Vagina (tissue), 2 donors: Measurements from ENCODE around the gene ADAP1. TPM values are rescaled to one million over a fixed set of nuclear protein-coding genes. Genes with fewer than 3 reads are reported as not detected.

Experiments used
- DNase-seq, 2 donors: peaks; one replicate each; pipeline ENCODE4 v3.0.0-alpha.2; 2017; ENCODE audit errors: extremely low spot score in 2 of 2
- H3K27ac ChIP-seq: fragments of 200-600 bp; sonication (generic); one replicate; pipeline ENCODE4 v1.5.1; 2019
- H3K27me3 ChIP-seq: fragments of 200-600 bp; sonication (generic); one replicate; pipeline ENCODE4 v1.5.1; 2019
- H3K36me3 ChIP-seq, 2 donors: fragments of 200-600 bp; sonication (generic); one replicate each; pipeline ENCODE4 v1.5.1; 2017 to 2019
- H3K4me1 ChIP-seq: fragments of 200-600 bp; sonication (generic); one replicate; pipeline ENCODE4 v1.5.1; 2019
- H3K4me3 ChIP-seq, 2 donors: fragments of 200-600 bp; sonication (generic); 1 replicate in 1 of 2; 2 replicates in 1 of 2; pipeline ENCODE4 v1.5.1; 2016 to 2019
- H3K9me3 ChIP-seq: fragments of 200-600 bp; sonication (generic); one replicate; pipeline ENCODE4 v1.5.1; 2019
- POLR2A ChIP-seq, 2 donors: fragments of 450-650 bp; IDR thresholded peaks; one replicate each; pipeline ENCODE4 v1.6.1; 2017; ENCODE audit warnings: antibody characterized with exemption in 2 of 2, mild to moderate bottlenecking in 2 of 2, moderate library complexity in 2 of 2
- POLR2AphosphoS5 ChIP-seq, 2 donors: sonication (generic); formaldehyde crosslinking; IDR thresholded peaks; one replicate each; pipeline ENCODE4 v1.9.0; 2017; ENCODE audit warnings: antibody characterized with exemption in 2 of 2, mild to moderate bottlenecking in 2 of 2, low read depth in 1 of 2; ENCODE audit not compliant: insufficient read depth in 1 of 2
- intact Hi-C: fragments of 100-400 bp; cut with DNase I; formaldehyde crosslinking; loops from one replicate; pipeline ENCODE4 v1.15.1; 2023
- total RNA-seq: library from RNA; depleted of rRNA; stranded (reverse); fragments of >200 nt; gene quantifications from one replicate; pipeline ENCODE4 v1.2.3, GENCODE V29; 2016
- TF ChIP-seq, protein P1 (sequence below), 3 experiments: fragments of 450-650 bp in 2 of 3; fragments of 200-600 bp in 1 of 3; sonication (generic) in 1 of 3; IDR thresholded peaks; one replicate each; pipeline ENCODE4 v1.5.1; 2017 to 2019; ENCODE audit warnings: antibody characterized with exemption in 3 of 3, mild to moderate bottlenecking in 2 of 3, moderate library complexity in 2 of 3

Gene ADAP1
- total RNA-seq, 1 donor from 2014 or later, result 4.2 TPM

DNA sequence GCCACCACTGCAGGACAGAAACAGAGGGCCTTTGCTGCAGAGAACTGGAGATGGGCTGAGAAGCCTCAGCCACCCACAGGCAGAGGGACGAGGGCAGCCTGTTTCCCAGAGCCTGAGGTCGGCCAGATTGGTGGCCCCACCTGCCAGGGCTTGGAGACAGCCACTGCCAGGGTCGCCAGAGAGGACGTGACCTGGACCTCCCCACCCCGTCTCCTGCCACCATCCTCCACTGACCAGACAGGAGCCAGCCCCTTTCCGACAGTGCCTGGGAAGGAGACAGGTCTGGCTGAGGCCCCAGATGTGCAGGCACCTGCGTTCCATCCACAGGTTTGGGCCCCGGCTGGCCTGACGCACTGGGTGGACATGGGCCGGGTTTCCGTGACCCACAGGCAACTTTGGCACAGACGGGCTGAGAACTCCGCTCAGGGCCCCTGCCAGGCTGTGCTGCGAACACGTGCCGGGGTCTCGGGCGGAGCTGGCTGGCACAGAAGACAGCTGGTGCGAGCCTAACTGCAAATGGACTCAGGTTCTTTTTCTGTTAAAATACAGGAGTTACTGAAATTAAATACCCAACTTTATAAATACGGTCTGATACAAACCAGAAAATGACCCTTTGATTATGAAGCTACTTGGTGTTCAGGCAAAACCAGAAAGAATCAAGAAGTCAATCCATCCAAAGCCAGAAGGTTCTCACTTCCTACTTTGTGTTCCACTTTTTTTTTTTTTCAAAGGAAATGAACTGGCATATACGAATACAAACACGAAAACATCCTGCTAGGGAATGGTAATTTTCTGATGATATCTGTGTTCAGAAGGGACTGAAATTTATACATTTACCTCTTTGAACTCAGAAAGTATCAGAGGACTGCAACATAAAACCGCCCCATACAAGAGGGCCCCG lies 14.0 kb upstream of the ADAP1 start:
- Histone ChIP-seq H3K27ac (no peak overlapping the region), H3K27me3 (no peaks in the 10 kb centered on the region), H3K9me3 (no peaks in the 10 kb centered on the region), H3K4me1 (peaks cover 39% of the 10 kb centered on the region), H3K36me3 (peaks cover 0 to 62% of the 10 kb centered on the region in 2 donors), H3K4me3 (no peak overlapping the region)
- intact Hi-C loops, result no loop called here
- DNase-seq, result no peak
- TF ChIP-seq, protein P1, sequence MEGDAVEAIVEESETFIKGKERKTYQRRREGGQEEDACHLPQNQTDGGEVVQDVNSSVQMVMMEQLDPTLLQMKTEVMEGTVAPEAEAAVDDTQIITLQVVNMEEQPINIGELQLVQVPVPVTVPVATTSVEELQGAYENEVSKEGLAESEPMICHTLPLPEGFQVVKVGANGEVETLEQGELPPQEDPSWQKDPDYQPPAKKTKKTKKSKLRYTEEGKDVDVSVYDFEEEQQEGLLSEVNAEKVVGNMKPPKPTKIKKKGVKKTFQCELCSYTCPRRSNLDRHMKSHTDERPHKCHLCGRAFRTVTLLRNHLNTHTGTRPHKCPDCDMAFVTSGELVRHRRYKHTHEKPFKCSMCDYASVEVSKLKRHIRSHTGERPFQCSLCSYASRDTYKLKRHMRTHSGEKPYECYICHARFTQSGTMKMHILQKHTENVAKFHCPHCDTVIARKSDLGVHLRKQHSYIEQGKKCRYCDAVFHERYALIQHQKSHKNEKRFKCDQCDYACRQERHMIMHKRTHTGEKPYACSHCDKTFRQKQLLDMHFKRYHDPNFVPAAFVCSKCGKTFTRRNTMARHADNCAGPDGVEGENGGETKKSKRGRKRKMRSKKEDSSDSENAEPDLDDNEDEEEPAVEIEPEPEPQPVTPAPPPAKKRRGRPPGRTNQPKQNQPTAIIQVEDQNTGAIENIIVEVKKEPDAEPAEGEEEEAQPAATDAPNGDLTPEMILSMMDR (IDR thresholded peaks at IDR 0.05), result no peak
- TF ChIP-seq POLR2AphosphoS5 (IDR thresholded peaks at IDR 0.05; ENCODE audit: insufficient read depth in 1 of 2, low read depth in 1 of 2), result no peak
- TF ChIP-seq POLR2A (IDR thresholded peaks at IDR 0.05), result no peak

DNA sequence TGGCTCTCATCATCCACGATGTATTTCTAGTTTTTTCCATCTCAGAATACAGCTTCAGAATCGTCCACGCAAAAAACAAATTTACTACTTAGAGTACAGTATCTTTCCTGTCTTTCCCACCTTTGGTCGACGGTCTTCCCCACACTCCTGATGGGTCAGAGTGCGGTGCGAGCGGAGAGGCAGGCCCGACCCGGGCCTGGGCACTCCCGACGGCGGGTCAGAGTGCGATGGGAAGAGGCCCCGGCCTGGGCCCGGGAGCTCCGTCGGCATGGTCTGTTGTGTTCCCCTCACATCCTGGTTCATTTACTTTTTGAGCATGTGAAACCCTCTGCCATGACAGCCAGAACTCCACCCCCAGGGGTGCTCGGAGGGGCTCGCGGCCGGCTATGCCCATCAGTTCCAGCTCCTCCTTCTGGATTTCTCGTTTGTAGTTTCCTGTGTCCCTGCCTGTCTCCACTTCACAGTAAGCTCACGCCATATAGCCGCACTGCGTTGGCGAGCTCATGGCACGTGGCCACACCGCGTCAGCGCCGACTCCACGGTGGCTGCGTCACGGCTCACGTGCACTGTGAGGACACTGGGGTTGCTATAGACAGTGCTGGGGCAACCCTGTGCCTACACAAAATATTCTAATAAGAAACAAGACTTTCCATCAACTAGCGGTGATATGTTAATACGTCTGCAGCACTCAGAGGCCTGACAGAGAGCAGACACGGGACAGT lies 13.0 kb upstream of the ADAP1 start:
- peaks cover 0 to 56% of the 10 kb centered on the region in 2 donors for H3K36me3 ChIP-seq
- intact Hi-C loops, result no loop called here
- no peak overlapping the region for H3K4me3 ChIP-seq
- no peaks in the 10 kb centered on the region for H3K27me3 ChIP-seq
- H3K4me1 ChIP-seq, result peaks cover 41% of the 10 kb centered on the region
- H3K9me3 ChIP-seq, result no peaks in the 10 kb centered on the region
- TF ChIP-seq POLR2AphosphoS5 (IDR thresholded peaks at IDR 0.05; ENCODE audit: insufficient read depth in 1 of 2, low read depth in 1 of 2), result no peak
- TF ChIP-seq, protein P1 (IDR thresholded peaks at IDR 0.05), result no peak
- no peak for TF ChIP-seq POLR2A (IDR thresholded peaks at IDR 0.05)
- no peak for DNase-seq
- H3K27ac ChIP-seq, result no peak overlapping the region

DNA sequence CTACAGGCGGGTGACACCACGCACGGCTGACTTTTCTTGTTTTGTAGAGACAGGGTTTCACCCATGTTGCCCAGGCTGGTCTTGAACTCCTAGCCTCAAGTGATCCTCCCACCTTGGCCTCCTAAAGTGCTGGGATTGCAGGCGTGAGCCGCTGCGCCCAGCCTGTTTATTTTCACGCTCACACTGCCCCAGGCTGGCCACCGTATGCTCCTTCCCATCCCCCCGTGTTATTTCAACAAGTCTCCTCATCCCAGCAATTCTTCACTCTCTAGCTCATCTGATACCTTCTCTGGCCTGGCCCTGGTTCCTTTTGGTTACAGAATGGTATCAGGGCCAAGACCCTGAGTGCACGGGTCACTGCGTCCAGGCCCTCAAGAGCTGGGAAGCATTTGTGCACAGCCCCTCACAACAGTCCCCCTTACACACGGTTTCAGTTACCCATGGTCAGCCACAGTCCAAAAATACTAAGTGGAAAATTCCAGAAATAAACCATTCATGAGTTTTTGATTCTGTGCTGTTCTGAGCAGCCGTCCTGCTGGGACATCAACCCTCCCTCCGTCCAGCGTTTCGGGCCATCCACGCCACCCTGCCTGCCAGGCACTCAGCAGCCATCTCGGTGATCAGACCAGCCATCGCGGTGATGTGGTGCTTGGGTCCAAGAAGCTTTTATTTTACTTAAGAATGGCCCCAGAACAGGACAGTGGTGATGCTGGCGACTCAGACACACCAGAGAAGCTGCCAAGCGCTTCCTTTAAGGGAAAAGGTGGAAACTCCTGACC lies 12.0 kb upstream of the ADAP1 start:
- Histone ChIP-seq H3K27me3 (no peaks in the 10 kb centered on the region), H3K4me3 (no peak overlapping the region), H3K4me1 (peaks cover 32% of the 10 kb centered on the region), H3K36me3 (peaks cover 0 to 46% of the 10 kb centered on the region in 2 donors), H3K27ac (no peak overlapping the region), H3K9me3 (no peaks in the 10 kb centered on the region)
- intact Hi-C loops, result no loop called here
- TF ChIP-seq POLR2A (IDR thresholded peaks at IDR 0.05), result no peak
- TF ChIP-seq, protein P1 (IDR thresholded peaks at IDR 0.05), result peak in 1 of 3 experiments; percentile 18
- no peak for DNase-seq

DNA sequence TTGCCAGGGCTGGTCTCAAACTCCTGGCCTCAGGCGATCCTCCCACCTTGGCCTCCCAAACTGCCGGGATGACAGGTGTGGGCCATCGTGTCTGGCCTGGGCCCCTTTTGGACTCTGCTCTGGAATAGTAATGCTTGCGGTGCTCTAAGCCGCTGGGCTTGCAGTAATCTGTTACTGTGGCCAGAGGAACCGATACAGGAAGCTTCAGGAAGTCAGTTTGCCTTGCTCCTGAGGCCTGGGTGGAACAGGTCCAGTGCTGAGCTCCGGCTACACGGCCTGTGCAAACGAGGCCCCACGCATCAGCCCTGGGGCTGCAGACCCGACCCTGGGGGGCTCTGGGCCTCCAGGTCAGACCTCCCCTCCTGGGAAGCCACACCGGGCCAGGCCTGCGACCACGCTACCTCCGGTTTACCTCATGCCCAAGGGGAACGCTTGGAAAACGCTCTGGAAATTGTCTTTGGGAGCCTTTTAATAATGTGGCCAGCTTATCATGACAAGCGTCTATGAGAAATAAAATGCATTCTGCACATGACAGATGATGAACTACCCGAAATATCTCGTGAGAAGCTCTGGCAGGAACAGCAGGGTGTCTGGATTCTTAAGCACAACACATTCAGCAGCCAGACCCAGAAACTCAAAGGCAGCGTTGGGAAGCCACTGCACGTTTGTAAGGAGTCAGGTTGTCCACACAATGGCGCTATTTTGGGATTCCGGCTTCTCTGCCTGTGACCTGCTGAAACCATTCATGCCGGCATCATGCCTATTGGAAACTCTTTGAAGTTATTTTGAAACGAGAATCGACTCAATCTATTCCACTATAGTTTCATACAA lies 10.1 kb upstream of the ADAP1 start:
- Histone ChIP-seq H3K27ac (peak overlapping the region; percentile 15), H3K4me1 (peaks cover 32% of the 10 kb centered on the region), H3K9me3 (no peaks in the 10 kb centered on the region), H3K27me3 (no peaks in the 10 kb centered on the region), H3K4me3 (no peak overlapping the region), H3K36me3 (peaks cover 0 to 29% of the 10 kb centered on the region in 2 donors)
- intact Hi-C loops, result no loop called here
- DNase-seq, result no peak
- TF ChIP-seq POLR2A (IDR thresholded peaks at IDR 0.05) (no peak), POLR2AphosphoS5 (IDR thresholded peaks at IDR 0.05; ENCODE audit: insufficient read depth in 1 of 2, low read depth in 1 of 2) (no peak)
- TF ChIP-seq, protein P1 (IDR thresholded peaks at IDR 0.05), result no peak
